K562 (cell line): ENCODE results near the gene SLC39A11. TPM values are rescaled to one million over a fixed set of nuclear protein-coding genes. Genes with fewer than 3 reads are reported as not detected.

Experiments used
- ATAC-seq: fragments of 200-7000 bp; cut with Tn5 transposase; 3 replicates; pipeline ENCODE4 v1.9.1; 2020; ENCODE audit warnings: moderate library complexity
- BruUV-seq: library from RNA; stranded (reverse); fragments of 400-500 nt; replicated peaks from 2 replicates; lab custom pipeline; 2021; lab: Mats Ljungman, UMichigan
- CTCF ChIA-PET: fragments of 300-600 bp; formaldehyde crosslinking; extraction: SDS; loops from one replicate; lab custom pipeline; 2021; ENCODE audit warnings: low intra/inter-chr PET ratio; lab: Yijun Ruan, JAX
- POLR2A ChIA-PET: fragments of 300-600, 350-650 bp; sonication (Branson Sonifier 250); formaldehyde crosslinking; extraction: SDS; loops from one replicate; lab custom pipeline; 2021; ENCODE audit warnings: antibody characterized with exemption, inconsistent platforms; lab: Yijun Ruan, JAX
- DNase-seq, 4 experiments: peaks; one replicate each; pipeline versions ENCODE4 v3.0.0 to v3.0.0-alpha.2; 2011 to 2018; ENCODE audit warnings: low spot score in 3 of 4, mixed read lengths in 3 of 4; ENCODE audit errors: extremely low read depth in 1 of 4
- FAIRE-seq: peaks from 2 replicates; lab custom pipeline; 2011; peaks lifted over from hg19 to GRCh38; lab: Jason Lieb, UNC
- H2AFZ ChIP-seq: 2 replicates; pipeline ENCODE4 v1.6.0; 2011; ENCODE audit warnings: low read depth, low read length, control low read depth, inconsistent platforms
- H3K27ac ChIP-seq: fragments of 200-600 bp; 3 replicates; pipeline ENCODE4 v1.8.0; 2011; ENCODE audit warnings: low read depth, mild to moderate bottlenecking, control low read depth, inconsistent platforms, low read length, moderate library complexity, mixed read lengths; ENCODE audit errors: extremely low read depth
- H3K27me3 ChIP-seq, 2 experiments: fragments of 300-600 bp in 1 of 2; 2 replicates in 1 of 2; 3 replicates in 1 of 2; pipeline versions ENCODE4 v1.6.0 to v1.8.0; 2011; ENCODE audit warnings: inconsistent platforms in 2 of 2, low read length in 2 of 2, mild to moderate bottlenecking in 1 of 2, mixed read lengths in 1 of 2, moderate library complexity in 1 of 2; ENCODE audit not compliant: control insufficient read depth in 2 of 2, insufficient read depth in 2 of 2
- H3K36me3 ChIP-seq: fragments of 300-600 bp; 3 replicates; pipeline ENCODE4 v1.8.0; 2011; ENCODE audit warnings: mild to moderate bottlenecking, low read length, inconsistent platforms; ENCODE audit not compliant: control insufficient read depth, insufficient read depth
- H3K4me1 ChIP-seq, 2 experiments: fragments of 200-600 bp in 1 of 2; replicated peaks in 1 of 2; 2 replicates in 1 of 2; 3 replicates in 1 of 2; pipeline versions ENCODE4 v1.5.1 to v1.8.0; 2011; ENCODE audit warnings: inconsistent platforms in 2 of 2, low read length in 2 of 2, mild to moderate bottlenecking in 1 of 2, mixed read lengths in 1 of 2, moderate library complexity in 1 of 2; ENCODE audit not compliant: control insufficient read depth in 2 of 2, insufficient read depth in 2 of 2
- H3K4me2 ChIP-seq: 2 replicates; pipeline ENCODE4 v1.6.1; 2011; ENCODE audit warnings: low read length, control low read depth, inconsistent platforms, mixed read lengths; ENCODE audit not compliant: insufficient read depth
- H3K4me3 ChIP-seq: fragments of 200-600 bp; sonication (generic), shearing (Covaris generic); 2 replicates; pipeline ENCODE4 v1.5.1; 2016; ENCODE audit warnings: control low read depth, inconsistent platforms
- H3K79me2 ChIP-seq: fragments of 200-600 bp; 3 replicates; pipeline ENCODE4 v1.8.0; 2011; ENCODE audit warnings: low read length, inconsistent platforms; ENCODE audit not compliant: control insufficient read depth, insufficient read depth
- H3K9ac ChIP-seq, 2 experiments: 2 replicates each; pipeline versions ENCODE4 v1.6.0 to v1.6.1; 2011; ENCODE audit warnings: low read depth in 2 of 2, low read length in 2 of 2, control low read depth in 1 of 2, inconsistent platforms in 1 of 2, mild to moderate bottlenecking in 1 of 2, mixed read lengths in 1 of 2; ENCODE audit not compliant: insufficient read depth in 1 of 2
- H3K9me1 ChIP-seq: one replicate; pipeline ENCODE4 v1.6.0; 2011; ENCODE audit warnings: inconsistent platforms, mild to moderate bottlenecking, low read length, moderate library complexity; ENCODE audit not compliant: control insufficient read depth, insufficient read depth
- H3K9me3 ChIP-seq: replicated peaks from 2 replicates; pipeline ENCODE4 v1.5.1; 2011; ENCODE audit warnings: low read depth, low read length, inconsistent platforms; ENCODE audit not compliant: control insufficient read depth, insufficient read depth
- H4K20me1 ChIP-seq: replicated peaks from 2 replicates; pipeline ENCODE4 v1.6.1; 2011; ENCODE audit warnings: low read length, inconsistent platforms, mixed read lengths; ENCODE audit not compliant: control insufficient read depth, insufficient read depth
- HMG20A ChIP-seq: fragments of 450-650 bp; formaldehyde crosslinking; conservative IDR thresholded peaks from 2 replicates; pipeline ENCODE4 v1.4.0; 2020; ENCODE audit warnings: mild to moderate bottlenecking, mixed read lengths
- HNRNPK ChIP-seq: fragments of 200-400 bp; formaldehyde crosslinking; IDR thresholded peaks from one replicate; pipeline ENCODE4 v1.6.1; 2018; ENCODE audit warnings: mild to moderate bottlenecking, low read depth, low read length; ENCODE audit not compliant: poor library complexity, severe bottlenecking
- JUND ChIP-seq, 2 experiments: IDR thresholded peaks; 2 replicates in 1 of 2; 3 replicates in 1 of 2; pipeline ENCODE4 v1.6.1; 2011; ENCODE audit warnings: borderline replicate concordance in 2 of 2, low read depth in 2 of 2, low read length in 2 of 2, improper control_type of control experiment in 1 of 2, missing biosample characterization in 1 of 2, missing genetic modification characterization in 1 of 2, missing genetic modification reagents in 1 of 2
- KAT7 ChIP-seq: sonication (generic); formaldehyde crosslinking; IDR thresholded peaks from 2 replicates; pipeline ENCODE4 v1.8.0; 2022; ENCODE audit warnings: missing genetic modification reagents, mild to moderate bottlenecking, borderline replicate concordance
- MAFF ChIP-seq: IDR thresholded peaks from 2 replicates; pipeline ENCODE4 v1.6.1; 2012; ENCODE audit warnings: low read length, improper control_type of control experiment
- POLR3G ChIP-seq: IDR thresholded peaks from 2 replicates; pipeline ENCODE4 v1.6.1; 2011; ENCODE audit not compliant: insufficient read length, insufficient replicate concordance; ENCODE audit errors: extremely low read depth
- ZBTB2 ChIP-seq: fragments of 450-650 bp; IDR thresholded peaks from 2 replicates; pipeline ENCODE4 v1.6.1; 2016; ENCODE audit warnings: antibody characterized with exemption
- ZNF175 ChIP-seq: fragments of 200-800 bp; sonication (Bioruptor generic); IDR thresholded peaks from 2 replicates; pipeline ENCODE4 v1.6.1; 2016; ENCODE audit warnings: low read depth, mild to moderate bottlenecking, missing genetic modification characterization, missing compliant biosample characterization
- ZNF23 ChIP-seq: fragments of 250-450 bp; sonication (Bioruptor Pico); IDR thresholded peaks from 2 replicates; pipeline ENCODE4 v1.4.0; 2020; ENCODE audit warnings: mild to moderate bottlenecking
- WGBS: fragments of 100-300 bp; shearing (Covaris generic); methylation state at CpG from one replicate; pipeline ENCODE4 v1.1.6; 2016; ENCODE audit warnings: low coverage, mixed read lengths; ENCODE audit not compliant: insufficient coverage; ENCODE audit errors: missing lambda C conversion rate; 5-methylcytosine and 5-hydroxymethylcytosine counted together
- in situ Hi-C: fragments of 300-500 bp; cut with MboI; formaldehyde crosslinking; loops from 4 replicates; pipeline ENCODE4 v1.15.0; 2018; ENCODE audit warnings: inconsistent platforms, mixed read lengths
- intact Hi-C: fragments of 100-400 bp; cut with micrococcal nuclease; formaldehyde crosslinking; loops from 2 replicates; pipeline ENCODE4 v1.14.2; 2022
- polyA plus RNA-seq, 8 experiments: library from polyadenylated mRNA; depleted of rRNA in 4 of 8; stranded (reverse) in 5 of 8; unstranded in 3 of 8; fragments of >200 nt; fragmentation: Nextera tagmentation in 2 of 8; fragmentation: Illumina TruSeq in 1 of 8; extraction: Ambion mirVana in 2 of 8; extraction: Trizol in 1 of 8; gene quantifications; 2 replicates each; pipeline versions ENCODE4 v1.2.1 to v1.2.3, GENCODE V29; 2011 to 2014; ENCODE audit warnings: inconsistent platforms in 1 of 8, missing spikeins in 1 of 8
- total RNA-seq, 7 experiments: library from RNA; depleted of rRNA in 6 of 7; stranded (reverse); fragments of >200 nt in 6 of 7; fragmentation: Illumina TruSeq in 2 of 7; extraction: Trizol in 2 of 7; gene quantifications; 2 replicates each; pipeline versions ENCODE4 v1.2.1 to v1.2.3, GENCODE V29; 2011 to 2021; ENCODE audit warnings: low replicate concordance in 1 of 7

The SLC39A11 gene
- total and polyA plus RNA-seq, 9 of the 15 experiments (the other 6 are each of a cell fraction or from before 2014, with no cell fraction given), result 10.5 to 26.4 (median 13.4) TPM

- H3K4me3 ChIP-seq, result no peak overlapping the region
- intact Hi-C loops (no loop called here), in situ Hi-C loops (no loop called here)
- H3K4me2 ChIP-seq, result no peak overlapping the region
- WGBS, result 41% methylated on average over 4 of the region's 5 CpGs
- no peak overlapping the region for H3K9ac ChIP-seq
- BruUV-seq, result no TSS peak
- H3K79me2 ChIP-seq, result no peaks in the 10 kb centered on the region
- CTCF ChIA-PET, result no interaction called here
- H3K9me1 ChIP-seq, result no peaks in the 10 kb centered on the region
- no peaks in the 10 kb centered on the region for H3K27me3 ChIP-seq
- ATAC-seq, result no peak
- DNase-seq, result no peak
- H3K9me3 ChIP-seq, result no peaks in the 10 kb centered on the region
- H2AFZ ChIP-seq, result no peak overlapping the region
- POLR2A ChIA-PET, result no interaction called here
- no peaks in the 10 kb centered on the region for H4K20me1 ChIP-seq
- TF ChIP-seq JUND (IDR thresholded peaks at IDR 0.05; ENCODE audit: borderline replicate concordance, low read depth, low read length) (no peak), JUND (tag; IDR thresholded peaks at IDR 0.05; ENCODE audit: borderline replicate concordance, low read depth, low read length) (no peak), POLR3G (no peak), HMG20A (no peak)
- FAIRE-seq, result no peak
- no peaks in the 10 kb centered on the region for H3K36me3 ChIP-seq
- H3K4me1 ChIP-seq, result no peaks in the 10 kb centered on the region; a peak in 1 of 5 replicates
- H3K27ac ChIP-seq, result no peak overlapping the region
These were observed 296.5 kb downstream of the SLC39A11 start for GRCh38 chr17:72795941-72796340.

GRCh38 chr17:72794152-72794551, 298.3 kb downstream of the SLC39A11 start:
- no peaks in the 10 kb centered on the region for H3K79me2 ChIP-seq
- DNase-seq, result no peak
- CTCF ChIA-PET, result interaction anchor here (0.6 kb wide), 1 partner anchor 50 kb away, joined by 3 read pairs; no protein-coding TSS in a partner anchor
- TF ChIP-seq ZBTB2 (no peak), KAT7 (no peak), HNRNPK (no peak), ZNF175 (CRISPR knock-in tag) (no peak), ZNF23 (CRISPR knock-in tag) (no peak), MAFF (no peak)
- TF ChIP-seq, all 486 proteins: peak for 0
- Histone ChIP-seq H4K20me1 (no peaks in the 10 kb centered on the region), H3K27ac (no peak overlapping the region), H3K9ac (no peak overlapping the region), H3K4me2 (no peak overlapping the region), H3K4me1 (no peaks in the 10 kb centered on the region; a peak in 1 of 5 replicates), H3K27me3 (no peaks in the 10 kb centered on the region), H3K36me3 (no peaks in the 10 kb centered on the region), H3K9me3 (no peaks in the 10 kb centered on the region), H3K4me3 (no peak overlapping the region), H3K9me1 (no peaks in the 10 kb centered on the region), H2AFZ (no peak overlapping the region)
- intact Hi-C loops (no loop called here), in situ Hi-C loops (no loop called here)
- WGBS, result 60% methylated on average over 5 of the region's 5 CpGs
- POLR2A ChIA-PET, result interaction anchor here (1.1 to 1.3 kb wide), 2 partner anchors 13 to 14 kb away, joined by 3 to 4 read pairs; no protein-coding TSS in a partner anchor
- no TSS peak for BruUV-seq
- ATAC-seq (no peak), FAIRE-seq (no peak)
